Esophagus squamous epithelium (tissue), 4 donors: Measurements from ENCODE around the gene RSPO1.

ENCODE experiments used
- CTCF ChIP-seq, 6 experiments: fragments of 450-650 bp in 4 of 6; fragments of 200-600 bp in 2 of 6; sonication (generic) in 2 of 6; IDR thresholded peaks; one replicate each; pipeline ENCODE4 v1.5.1; 2016 to 2019; ENCODE audit warnings: antibody characterized with exemption in 6 of 6, mild to moderate bottlenecking in 4 of 6, moderate library complexity in 4 of 6
- POLR2A ChIP-seq, 4 donors: fragments of 450-650 bp; IDR thresholded peaks; one replicate each; pipeline ENCODE4 v1.6.1; 2017; ENCODE audit warnings: antibody characterized with exemption in 4 of 4, mild to moderate bottlenecking in 4 of 4, moderate library complexity in 3 of 4

DNA sequence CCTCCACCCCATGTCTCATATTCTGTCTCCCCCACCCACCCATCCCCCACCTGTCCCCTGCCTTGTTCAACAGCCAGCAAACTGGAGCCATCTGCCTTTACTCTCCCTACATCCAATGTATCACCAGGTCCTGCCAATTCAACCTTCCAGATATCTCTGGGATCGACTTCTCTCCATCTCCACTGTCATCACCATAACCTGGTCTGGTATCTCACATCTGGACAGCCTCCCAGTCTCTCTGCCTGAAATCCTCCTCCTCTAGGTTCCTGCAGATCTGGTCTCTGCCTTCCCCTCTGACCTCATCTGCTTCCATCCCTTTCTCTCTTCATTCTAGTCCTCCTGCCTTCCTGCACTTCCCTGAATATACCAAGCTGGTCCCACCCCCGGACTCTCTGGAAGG, 35.4 kb upstream of the RSPO1 start:
- TF ChIP-seq POLR2A (IDR thresholded peaks at IDR 0.05) (no peak), CTCF (IDR thresholded peaks at IDR 0.05) (no peak)
